ENCODE results near the gene NCAM1.

The NCAM1 gene

DNA sequence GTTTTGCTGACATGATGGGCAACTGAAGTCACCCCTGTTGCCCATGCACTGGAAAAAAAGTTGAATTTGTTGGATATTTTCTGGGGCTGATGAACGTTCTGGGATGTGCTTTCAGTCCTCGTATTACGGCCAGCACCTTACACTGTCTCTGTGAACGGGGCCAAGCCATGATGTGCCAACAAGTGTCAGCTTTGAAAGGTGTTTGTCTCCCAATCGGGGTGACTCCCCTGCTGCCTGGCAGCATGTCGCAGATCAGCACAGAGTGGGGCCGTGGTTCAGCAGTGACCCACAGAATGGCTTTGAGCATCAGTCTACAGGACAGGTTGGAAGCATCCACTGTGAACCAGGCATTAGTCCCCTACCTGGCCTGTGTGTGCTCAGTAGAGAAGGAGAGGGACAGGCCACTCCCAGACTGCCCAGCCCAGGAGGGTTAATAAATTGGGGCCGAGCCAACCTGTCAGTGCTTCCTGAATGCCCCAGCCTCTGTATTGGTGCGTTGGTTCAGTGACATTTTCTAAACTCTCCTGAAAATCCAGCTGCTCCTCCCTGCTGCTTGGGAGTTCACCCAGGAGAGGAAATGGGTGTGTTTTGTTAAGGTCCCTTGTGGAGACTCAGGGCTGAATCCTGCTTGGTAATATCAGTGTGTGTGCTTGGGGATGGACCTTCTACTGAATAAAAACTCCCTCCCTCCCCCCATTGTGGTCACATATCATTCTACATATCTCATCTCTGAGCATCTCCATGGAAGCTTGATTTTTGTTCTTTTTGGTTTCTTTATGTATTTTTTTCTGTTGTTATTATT, 302.4 kb downstream of the NCAM1 start:
- no peak for DNase-seq (ENCODE audit: low read depth)
- TF ChIP-seq, protein P1, sequence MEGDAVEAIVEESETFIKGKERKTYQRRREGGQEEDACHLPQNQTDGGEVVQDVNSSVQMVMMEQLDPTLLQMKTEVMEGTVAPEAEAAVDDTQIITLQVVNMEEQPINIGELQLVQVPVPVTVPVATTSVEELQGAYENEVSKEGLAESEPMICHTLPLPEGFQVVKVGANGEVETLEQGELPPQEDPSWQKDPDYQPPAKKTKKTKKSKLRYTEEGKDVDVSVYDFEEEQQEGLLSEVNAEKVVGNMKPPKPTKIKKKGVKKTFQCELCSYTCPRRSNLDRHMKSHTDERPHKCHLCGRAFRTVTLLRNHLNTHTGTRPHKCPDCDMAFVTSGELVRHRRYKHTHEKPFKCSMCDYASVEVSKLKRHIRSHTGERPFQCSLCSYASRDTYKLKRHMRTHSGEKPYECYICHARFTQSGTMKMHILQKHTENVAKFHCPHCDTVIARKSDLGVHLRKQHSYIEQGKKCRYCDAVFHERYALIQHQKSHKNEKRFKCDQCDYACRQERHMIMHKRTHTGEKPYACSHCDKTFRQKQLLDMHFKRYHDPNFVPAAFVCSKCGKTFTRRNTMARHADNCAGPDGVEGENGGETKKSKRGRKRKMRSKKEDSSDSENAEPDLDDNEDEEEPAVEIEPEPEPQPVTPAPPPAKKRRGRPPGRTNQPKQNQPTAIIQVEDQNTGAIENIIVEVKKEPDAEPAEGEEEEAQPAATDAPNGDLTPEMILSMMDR (conservative IDR thresholded peaks at IDR 0.05; ENCODE audit: low read depth, low read length) = no peak
- H3K4me3 ChIP-seq (ENCODE audit: low read length) = no peak overlapping the region

DNA sequence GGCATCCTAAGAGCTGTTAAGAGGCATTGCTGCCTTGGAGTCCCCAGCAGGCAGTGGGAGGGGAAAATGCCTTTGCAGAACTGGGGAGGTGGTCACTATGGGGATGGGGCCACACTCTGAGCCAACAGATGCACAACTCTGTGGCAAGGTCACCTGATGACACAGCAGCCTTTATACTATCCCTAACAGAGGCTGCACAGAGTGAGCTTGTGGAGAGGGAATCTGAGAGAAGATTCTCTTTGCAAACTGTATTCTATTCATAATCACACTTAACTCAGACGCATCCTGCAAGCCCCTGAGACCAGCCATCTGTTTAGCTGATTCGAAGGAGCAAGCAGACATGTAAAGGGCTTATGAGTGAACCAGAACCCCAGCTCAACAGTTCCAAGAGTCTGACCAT, 304.1 kb downstream of the NCAM1 start:
- H3K4me3 ChIP-seq (ENCODE audit: low read length) = no peak overlapping the region
- no peak for DNase-seq (ENCODE audit: low read depth)
- TF ChIP-seq, protein P1 (conservative IDR thresholded peaks at IDR 0.05; ENCODE audit: low read depth, low read length) = no peak

DNA sequence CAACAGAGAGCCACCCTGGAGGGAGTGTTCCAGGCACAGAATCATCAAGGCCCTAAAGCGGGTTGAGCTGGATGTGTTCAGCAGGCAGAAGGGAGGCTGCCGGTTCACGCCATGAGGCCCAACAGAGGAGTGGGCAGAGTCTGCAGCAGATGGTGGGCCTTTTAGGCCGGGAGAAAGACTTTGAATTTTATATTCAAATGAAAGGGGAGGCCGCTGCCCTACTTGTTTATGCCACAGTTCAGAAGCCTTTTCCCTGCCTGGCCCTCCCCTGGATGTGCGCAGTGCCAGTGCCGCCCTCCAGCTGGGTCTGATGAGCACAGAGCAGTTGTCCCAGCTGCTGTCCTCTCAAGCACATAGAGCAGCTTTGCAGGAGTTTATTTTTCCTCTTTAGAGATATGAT, 306.3 kb downstream of the NCAM1 start:
- TF ChIP-seq, protein P1 (conservative IDR thresholded peaks at IDR 0.05; ENCODE audit: low read depth, low read length) = no peak
- H3K4me3 ChIP-seq (ENCODE audit: low read length) = no peak overlapping the region
- DNase-seq (ENCODE audit: low read depth) = no peak

DNA sequence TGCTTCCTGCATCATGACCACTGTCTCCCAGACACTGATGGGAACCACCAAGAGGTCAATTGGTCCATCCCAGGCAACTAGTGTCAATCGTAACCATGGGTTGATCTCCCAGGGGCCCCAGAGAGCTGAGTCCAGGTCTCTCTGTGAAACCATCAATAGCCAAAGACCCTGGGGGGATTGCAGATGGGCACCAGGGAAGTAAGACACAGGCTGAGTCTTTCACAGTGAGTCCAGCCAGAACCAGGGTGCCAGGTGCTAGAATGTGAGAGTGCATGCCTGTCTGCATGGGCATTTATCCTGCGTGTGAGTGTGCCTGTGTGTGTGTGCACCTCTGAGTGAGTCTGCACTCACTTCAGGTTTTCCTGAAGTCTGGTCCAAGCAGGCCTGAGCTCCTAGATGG, 307.9 kb downstream of the NCAM1 start:
- TF ChIP-seq, protein P1 (conservative IDR thresholded peaks at IDR 0.05; ENCODE audit: low read depth, low read length) = no peak
- no peak for DNase-seq (ENCODE audit: low read depth)
- H3K4me3 ChIP-seq (ENCODE audit: low read length) = no peak overlapping the region

DNA sequence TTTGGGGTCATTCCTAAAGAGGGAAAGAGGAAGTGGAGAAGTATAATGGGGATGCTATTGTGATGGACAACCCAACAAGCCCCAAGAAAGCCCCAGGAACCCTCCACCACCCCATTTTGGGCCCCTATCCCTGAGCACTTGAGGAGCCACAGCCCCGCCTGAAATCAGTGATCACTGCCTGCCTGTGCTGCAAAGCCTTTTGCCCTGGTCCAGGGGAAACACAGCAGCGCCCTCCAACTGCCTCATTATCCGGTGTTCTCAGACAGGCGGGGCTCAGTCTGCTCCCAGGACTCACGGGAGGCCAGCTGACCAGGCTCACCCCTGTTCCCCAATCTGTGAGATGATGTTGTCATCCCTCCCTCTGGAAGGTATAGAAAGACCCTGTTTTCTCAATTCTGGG, 308.4 kb downstream of the NCAM1 start:
- no peak for DNase-seq (ENCODE audit: low read depth)
- TF ChIP-seq, protein P1 (conservative IDR thresholded peaks at IDR 0.05; ENCODE audit: low read depth, low read length) = no peak
- no peak overlapping the region for H3K4me3 ChIP-seq (ENCODE audit: low read length)

DNA sequence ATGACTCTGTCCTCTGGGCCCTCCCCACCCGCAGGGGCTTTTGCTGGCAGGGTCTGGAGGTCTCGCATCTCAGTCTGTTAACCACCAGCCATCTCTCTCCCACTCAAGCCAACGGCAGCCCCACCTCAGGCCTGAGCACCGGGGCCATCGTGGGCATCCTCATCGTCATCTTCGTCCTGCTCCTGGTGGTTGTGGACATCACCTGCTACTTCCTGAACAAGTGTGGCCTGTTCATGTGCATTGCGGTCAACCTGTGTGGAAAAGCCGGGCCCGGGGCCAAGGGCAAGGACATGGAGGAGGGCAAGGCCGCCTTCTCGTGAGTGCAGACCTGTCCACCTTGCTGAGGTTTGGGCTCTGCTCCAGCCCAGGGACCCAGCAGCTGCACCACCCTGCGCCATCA, 308.9 kb downstream of the NCAM1 start:
- DNase-seq (ENCODE audit: low read depth) = no peak
- TF ChIP-seq, protein P1 (conservative IDR thresholded peaks at IDR 0.05; ENCODE audit: low read depth, low read length) = no peak

DNA sequence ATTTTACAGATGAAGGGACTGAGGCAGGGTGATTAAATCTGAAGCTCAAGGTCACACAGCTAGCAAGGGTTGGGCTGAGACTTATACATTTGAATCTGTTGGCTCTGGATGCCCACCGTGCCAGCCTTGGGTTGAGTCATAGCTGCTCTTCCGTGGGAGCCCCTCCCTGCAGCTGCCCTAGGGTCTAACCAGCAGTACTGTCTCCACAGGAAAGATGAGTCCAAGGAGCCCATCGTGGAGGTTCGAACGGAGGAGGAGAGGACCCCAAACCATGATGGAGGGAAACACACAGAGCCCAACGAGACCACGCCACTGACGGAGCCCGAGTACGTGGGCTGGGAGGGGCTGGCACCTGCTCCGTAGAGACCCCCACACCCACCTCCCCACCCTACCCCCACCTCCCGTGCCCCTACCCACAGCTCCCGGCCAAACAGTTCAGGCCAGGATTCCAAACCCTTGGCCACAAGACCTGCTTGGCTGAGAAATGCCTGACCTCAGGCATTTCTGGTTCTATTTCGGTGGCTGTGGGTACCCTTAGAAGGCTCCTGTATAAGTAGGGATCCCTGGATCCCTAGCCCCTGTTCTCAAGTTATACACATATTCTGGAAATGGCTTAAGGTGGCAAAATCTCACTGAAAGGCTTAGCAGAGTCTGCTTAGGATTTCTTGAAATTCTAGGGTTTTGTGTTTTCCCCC, 310.5 kb downstream of the NCAM1 start:
- TF ChIP-seq, protein P1 (conservative IDR thresholded peaks at IDR 0.05; ENCODE audit: low read depth, low read length) = no peak
- H3K4me3 ChIP-seq (ENCODE audit: low read length) = no peak overlapping the region
- DNase-seq (ENCODE audit: low read depth) = no peak

More for the DNA sequence above, 308.9 kb downstream of the NCAM1 start:
- H3K4me3 ChIP-seq (ENCODE audit: low read length) = no peak overlapping the region
